Activated naive CD8-positive, alpha-beta T cell (primary cell): ENCODE results near the gene RSL1D1.

Experiments
- H3K27ac Mint-ChIP-seq: one replicate; pipeline ENCODE4 v1.8.0; 2021; ENCODE audit warnings: mixed read lengths
- H3K27me3 Mint-ChIP-seq: one replicate; pipeline ENCODE4 v1.8.0; 2021; ENCODE audit warnings: mixed read lengths
- H3K36me3 Mint-ChIP-seq: one replicate; pipeline ENCODE4 v1.8.0; 2021; ENCODE audit warnings: mixed read lengths
- H3K4me1 Mint-ChIP-seq: one replicate; pipeline ENCODE4 v1.8.0; 2021; ENCODE audit warnings: low read depth, mixed read lengths
- H3K4me3 Mint-ChIP-seq: one replicate; pipeline ENCODE4 v1.8.0; 2021; ENCODE audit warnings: mild to moderate bottlenecking, mixed read lengths
- H3K9me3 Mint-ChIP-seq: one replicate; pipeline ENCODE4 v1.8.0; 2021; ENCODE audit warnings: low read depth, mixed read lengths

RSL1D1 gene

DNA sequence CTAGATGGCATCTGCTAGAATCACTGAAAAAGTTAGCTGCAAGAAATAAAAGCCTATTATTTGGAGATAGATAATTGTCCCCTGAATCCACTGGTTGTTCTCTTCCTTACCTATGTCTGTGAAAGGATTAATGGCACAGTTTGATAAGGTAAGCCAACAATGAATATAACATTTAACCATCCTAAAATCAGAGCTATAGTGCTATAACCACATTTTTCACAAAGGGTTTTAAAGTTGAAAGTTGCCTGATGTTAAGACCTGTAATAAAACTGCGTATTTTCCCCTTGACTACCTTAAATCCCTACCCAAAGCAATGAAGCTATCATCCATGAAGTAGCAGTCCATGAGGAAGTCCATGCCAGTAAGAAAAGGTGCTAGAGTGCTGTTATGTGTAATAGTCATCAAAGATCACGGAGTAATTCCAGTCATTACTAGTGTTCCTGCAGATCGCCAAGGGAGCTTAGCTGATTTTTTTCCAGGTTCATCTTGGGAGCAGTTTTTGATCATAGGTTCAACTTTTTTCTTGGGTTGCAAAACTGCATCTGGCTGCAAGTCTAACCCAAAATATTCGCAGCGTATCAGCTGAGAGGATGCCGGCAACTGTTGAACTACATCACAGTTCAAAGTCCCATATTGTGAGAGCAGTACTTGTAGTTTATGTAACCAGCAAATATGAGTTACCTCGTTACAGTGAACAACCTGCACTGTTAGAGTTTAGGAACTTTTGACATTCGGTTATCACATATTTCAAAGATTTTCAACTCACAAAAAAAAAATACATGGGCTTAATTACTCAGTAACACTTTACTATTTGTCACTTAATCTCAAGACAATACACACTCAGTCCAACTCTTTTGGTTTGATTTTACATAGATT is 18.2 kb upstream of the RSL1D1 start:
- H3K36me3 Mint-ChIP-seq = peaks cover 9% of the 10 kb centered on the region
- no peaks in the 10 kb centered on the region for H3K9me3 Mint-ChIP-seq
- no peaks in the 10 kb centered on the region for H3K27me3 Mint-ChIP-seq
- peak overlapping the region; percentile 22 for H3K27ac Mint-ChIP-seq
- no peak overlapping the region for H3K4me3 Mint-ChIP-seq
- peaks cover 21% of the 10 kb centered on the region for H3K4me1 Mint-ChIP-seq

DNA sequence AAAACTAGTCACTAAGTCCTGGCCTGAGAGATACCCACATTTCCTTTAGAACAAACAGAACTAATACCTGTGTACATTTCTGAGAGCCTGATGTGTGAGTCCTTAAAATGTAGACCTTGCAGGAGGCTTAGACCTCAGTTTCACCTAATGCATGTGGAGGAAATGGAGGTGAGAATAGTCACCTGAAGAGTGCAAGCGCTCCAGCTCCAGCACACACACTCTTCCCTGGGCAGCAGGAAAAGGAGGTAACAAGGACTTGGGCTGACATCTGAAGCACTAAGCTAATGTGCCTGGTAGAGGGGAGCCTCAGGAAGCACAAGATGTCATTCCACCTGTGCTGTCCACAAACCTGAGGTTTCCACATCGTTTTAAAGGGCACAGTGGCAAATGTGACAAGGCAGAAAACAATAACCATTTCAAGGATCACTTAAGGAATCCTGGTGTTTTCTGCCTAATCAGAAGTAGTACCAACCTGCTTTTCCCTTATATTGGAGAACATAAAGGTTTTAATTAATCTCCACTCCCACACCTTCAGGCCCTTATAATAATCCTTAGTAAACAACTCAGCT is 17.2 kb upstream of the RSL1D1 start:
- Mint-ChIP-seq H3K9me3 (no peaks in the 10 kb centered on the region), H3K4me3 (no peak overlapping the region), H3K36me3 (peaks cover 9% of the 10 kb centered on the region), H3K4me1 (peaks cover 21% of the 10 kb centered on the region), H3K27ac (peak overlapping the region; percentile 41), H3K27me3 (no peaks in the 10 kb centered on the region)

DNA sequence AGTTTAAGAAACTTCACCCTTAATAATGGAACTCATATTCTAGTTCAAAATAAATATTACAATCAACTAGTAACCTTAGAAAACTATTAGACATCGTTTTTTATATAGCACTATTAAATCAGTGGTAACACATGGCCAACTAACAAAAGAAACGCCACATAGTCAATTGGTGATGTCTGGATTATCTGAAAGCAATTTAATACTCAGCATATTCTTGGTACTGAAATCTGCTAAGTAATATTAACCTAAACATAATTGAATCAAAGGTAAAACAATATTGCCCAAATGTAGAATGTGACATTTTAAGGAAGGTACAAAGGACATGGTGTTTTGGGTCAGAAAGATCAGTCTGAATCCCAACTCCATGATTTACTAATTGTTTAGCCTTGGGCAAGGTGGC is 11.1 kb upstream of the RSL1D1 start:
- Mint-ChIP-seq H3K27ac (no peak overlapping the region), H3K4me3 (no peak overlapping the region), H3K9me3 (no peaks in the 10 kb centered on the region), H3K36me3 (peaks cover 8% of the 10 kb centered on the region), H3K4me1 (peaks cover 27% of the 10 kb centered on the region), H3K27me3 (no peaks in the 10 kb centered on the region)

DNA sequence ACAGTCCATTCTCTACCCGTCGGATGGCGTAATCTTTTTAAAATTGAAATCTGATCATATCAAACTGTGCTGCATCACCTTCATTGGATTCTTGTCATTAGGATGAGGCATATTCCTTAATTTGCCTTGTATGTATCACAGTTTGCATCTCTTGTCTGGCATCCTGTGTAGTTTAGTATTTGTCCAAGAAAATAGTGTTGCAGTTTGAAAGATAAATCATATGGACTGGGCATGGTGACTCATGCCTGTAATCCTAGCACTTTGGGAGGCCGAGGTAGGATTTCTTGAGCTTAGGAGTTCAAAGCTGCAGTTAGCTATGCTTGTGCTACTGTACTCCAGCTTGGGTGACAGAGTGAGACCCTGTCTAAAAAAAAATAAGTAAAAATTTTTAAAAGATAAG is 5.8 kb upstream of the RSL1D1 start:
- H3K36me3 Mint-ChIP-seq = peaks cover 18% of the 10 kb centered on the region
- H3K27me3 Mint-ChIP-seq = no peaks in the 10 kb centered on the region
- no peak overlapping the region for H3K4me3 Mint-ChIP-seq
- H3K9me3 Mint-ChIP-seq = no peaks in the 10 kb centered on the region
- no peak overlapping the region for H3K27ac Mint-ChIP-seq
- H3K4me1 Mint-ChIP-seq = peaks cover 43% of the 10 kb centered on the region

DNA sequence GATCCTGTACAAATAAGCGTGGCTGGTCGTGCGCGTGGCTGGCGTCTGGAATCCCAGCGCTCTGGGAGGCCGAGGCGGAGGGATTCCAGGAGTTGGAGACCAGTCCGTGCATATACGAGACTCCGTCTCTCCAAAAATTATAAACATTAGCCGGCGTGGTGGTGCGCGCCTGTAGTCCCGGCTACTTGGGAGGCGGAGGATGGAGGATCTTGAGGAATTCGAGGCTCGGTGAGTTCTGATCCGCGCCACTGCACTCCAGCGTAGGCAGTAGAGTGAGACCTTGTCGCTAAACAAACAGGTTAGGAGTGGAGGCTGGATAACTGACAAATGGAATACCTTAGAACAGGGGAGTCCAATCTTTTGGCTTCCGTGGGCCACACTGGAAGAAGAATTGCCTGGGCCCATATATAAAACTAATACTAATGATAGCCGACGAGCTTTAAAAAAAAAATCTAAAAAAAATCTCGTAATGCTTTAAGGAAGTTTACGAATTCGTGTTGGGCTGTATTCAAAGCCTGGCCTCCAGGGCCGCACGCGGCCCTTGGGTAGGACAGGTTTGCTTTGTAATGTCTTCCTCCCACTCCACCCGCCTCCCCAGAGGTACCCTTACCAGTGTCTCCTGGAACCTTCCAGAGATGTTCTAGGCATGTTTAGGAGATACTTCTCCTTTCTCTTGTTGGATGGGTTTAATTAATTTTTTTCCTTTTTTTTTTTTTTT is 909 bp upstream of the RSL1D1 start:
- peaks cover 62% of the 10 kb centered on the region for H3K4me1 Mint-ChIP-seq
- no peaks in the 10 kb centered on the region for H3K27me3 Mint-ChIP-seq
- H3K9me3 Mint-ChIP-seq = no peaks in the 10 kb centered on the region
- peak overlapping the region; percentile 96 for H3K27ac Mint-ChIP-seq
- peaks cover 9% of the 10 kb centered on the region for H3K36me3 Mint-ChIP-seq
- peak overlapping the region; percentile 99 for H3K4me3 Mint-ChIP-seq

DNA sequence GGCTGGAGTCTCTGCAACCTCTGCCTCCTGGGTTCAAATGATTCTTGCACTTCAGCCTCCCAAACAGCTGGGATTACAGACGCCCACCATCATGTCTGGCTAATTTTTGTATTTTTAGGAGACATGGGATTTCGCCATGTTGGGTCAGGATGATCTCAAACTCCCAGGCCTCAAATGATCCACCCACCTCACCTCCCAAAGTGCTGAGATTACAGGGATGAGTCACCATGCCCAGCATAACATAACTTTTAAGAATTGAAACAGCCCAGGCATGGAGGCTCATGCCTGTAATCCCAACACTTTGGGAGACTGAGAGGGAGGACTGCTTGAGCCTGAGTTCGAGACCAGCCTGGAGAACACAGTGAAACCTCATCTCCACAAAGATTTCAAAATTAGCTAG is 2.5 kb downstream of the RSL1D1 start:
- Mint-ChIP-seq H3K27ac (peak overlapping the region; percentile 85), H3K4me3 (peak overlapping the region; percentile 86), H3K27me3 (no peaks in the 10 kb centered on the region), H3K4me1 (peaks cover 53% of the 10 kb centered on the region), H3K9me3 (no peaks in the 10 kb centered on the region), H3K36me3 (peaks cover 3% of the 10 kb centered on the region)

DNA sequence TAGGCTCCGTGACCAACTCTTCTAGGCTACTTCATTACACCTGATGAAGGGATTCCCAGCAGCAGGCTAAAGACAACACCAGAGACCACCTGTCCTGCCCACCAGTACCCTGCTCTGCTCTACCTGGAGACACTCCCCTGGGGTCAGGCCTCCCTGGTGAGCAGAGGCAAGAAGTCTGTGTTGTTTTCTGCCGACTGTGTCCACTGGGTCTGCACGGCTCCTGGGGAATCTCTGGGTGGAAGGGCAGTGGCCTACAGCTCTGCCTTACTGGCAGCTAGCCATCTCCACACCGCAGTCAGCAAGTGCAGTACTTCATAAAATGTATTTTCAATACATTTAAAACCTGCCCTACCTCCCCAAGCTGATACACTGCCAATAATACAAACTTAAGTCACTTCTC is 6.8 kb downstream of the RSL1D1 start:
- H3K36me3 Mint-ChIP-seq = peaks cover 5% of the 10 kb centered on the region

DNA sequence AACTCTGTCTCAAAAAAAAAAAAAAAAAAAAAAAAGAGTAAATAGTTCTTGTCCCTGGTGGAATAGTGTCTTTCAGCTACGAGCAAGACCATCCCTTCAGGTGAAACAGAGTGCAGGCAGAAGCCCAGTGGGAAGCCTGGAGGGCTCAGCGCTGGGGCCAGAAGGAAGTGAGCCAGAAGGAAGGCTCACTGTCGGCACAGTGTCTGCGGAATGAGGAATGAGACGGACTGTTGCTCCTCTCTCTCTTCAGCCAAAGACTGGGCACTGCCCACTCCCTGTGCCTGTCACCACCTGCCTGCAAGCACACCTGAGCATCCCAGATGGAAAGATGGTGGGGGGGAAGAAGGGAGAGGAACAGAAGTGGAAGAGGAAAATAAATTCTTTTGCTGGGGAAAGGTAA is 7.5 kb downstream of the RSL1D1 start:
- H3K27ac Mint-ChIP-seq = no peak overlapping the region
- no peak overlapping the region for H3K4me3 Mint-ChIP-seq
- peaks cover 5% of the 10 kb centered on the region for H3K36me3 Mint-ChIP-seq
- H3K4me1 Mint-ChIP-seq = peaks cover 35% of the 10 kb centered on the region
- H3K9me3 Mint-ChIP-seq = no peaks in the 10 kb centered on the region
- no peaks in the 10 kb centered on the region for H3K27me3 Mint-ChIP-seq

More for the DNA sequence above, 6.8 kb downstream of the RSL1D1 start:
- H3K4me3 Mint-ChIP-seq = no peak overlapping the region
- H3K27me3 Mint-ChIP-seq = no peaks in the 10 kb centered on the region
- peaks cover 41% of the 10 kb centered on the region for H3K4me1 Mint-ChIP-seq
- H3K27ac Mint-ChIP-seq = no peak overlapping the region
- H3K9me3 Mint-ChIP-seq = no peaks in the 10 kb centered on the region

DNA sequence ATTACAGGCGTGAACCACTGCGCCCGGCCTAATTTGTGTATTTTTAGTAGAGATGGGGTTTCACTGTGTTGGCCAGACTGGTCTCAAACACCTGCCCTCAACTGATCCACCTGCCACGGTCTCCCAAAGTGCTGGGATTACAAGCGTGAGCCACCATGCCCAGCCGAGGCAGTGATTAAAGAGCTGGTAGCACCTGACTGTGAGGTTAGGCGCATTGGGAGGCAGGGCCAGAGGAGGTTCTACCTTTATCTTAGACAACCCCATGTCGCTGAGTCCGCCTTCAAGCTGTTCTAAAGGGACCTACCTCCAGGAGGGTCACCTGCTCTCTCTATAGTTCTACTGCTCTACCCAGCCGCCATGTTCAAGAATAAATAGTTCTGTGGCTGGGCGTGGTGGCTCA is 8.1 kb downstream of the RSL1D1 start:
- Mint-ChIP-seq H3K27ac (peak overlapping the region; percentile 16), H3K4me3 (no peak overlapping the region), H3K4me1 (peaks cover 30% of the 10 kb centered on the region), H3K9me3 (no peaks in the 10 kb centered on the region), H3K36me3 (peaks cover 5% of the 10 kb centered on the region), H3K27me3 (no peaks in the 10 kb centered on the region)

DNA sequence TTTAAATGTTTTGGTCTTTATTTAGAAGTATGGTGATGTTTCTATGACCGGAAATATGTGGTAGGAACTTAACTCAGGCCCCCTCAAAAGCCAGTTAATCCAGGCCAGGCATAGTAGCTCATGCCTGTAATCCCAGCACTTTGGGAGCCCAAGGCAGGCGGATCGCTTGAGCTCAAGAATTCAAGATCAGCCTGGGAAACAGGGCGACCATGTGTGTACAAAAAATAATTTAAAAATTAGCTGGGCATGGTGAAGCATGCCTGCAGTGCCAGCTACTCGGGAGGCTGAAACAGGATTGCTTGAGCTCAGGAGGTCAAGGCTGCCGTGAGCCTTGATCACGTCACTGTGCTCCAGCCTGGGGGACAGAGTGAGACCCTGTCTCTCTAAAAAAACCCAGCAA is 10.3 kb downstream of the RSL1D1 start:
- no peaks in the 10 kb centered on the region for H3K9me3 Mint-ChIP-seq
- no peaks in the 10 kb centered on the region for H3K27me3 Mint-ChIP-seq
- H3K27ac Mint-ChIP-seq = no peak overlapping the region
- no peak overlapping the region for H3K4me3 Mint-ChIP-seq
- peaks cover 15% of the 10 kb centered on the region for H3K4me1 Mint-ChIP-seq
- H3K36me3 Mint-ChIP-seq = peaks cover 5% of the 10 kb centered on the region

DNA sequence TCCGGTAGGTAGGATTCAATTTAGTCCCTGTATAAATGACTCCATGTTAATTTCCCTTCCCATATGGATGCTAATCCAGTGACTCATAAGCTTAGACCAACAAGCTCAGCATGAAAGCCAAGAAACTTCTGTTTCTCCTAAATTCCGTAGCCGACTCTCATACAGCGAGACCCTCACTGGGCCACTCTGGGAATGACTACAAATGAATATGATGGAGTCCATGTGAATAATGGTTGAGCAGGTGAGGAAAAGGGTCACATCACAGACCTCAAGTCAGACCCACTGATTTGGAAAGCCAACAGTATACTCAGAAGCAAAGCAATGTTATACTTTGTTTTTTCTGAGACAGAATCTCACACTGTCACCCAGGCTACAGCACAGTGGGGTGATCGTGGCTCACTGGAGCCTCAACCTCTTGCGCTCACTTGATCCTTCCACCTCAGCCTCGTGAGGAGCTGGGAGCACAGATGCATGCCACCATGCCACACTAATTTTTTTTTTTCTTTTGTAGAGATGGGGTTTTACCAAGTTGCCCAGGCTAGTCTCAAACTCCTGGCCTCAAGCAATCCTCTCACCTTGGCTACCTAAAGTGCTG is 14.6 kb downstream of the RSL1D1 start:
- Mint-ChIP-seq H3K9me3 (no peaks in the 10 kb centered on the region), H3K27me3 (no peaks in the 10 kb centered on the region), H3K27ac (peak overlapping the region; percentile 54), H3K4me1 (peaks cover 3% of the 10 kb centered on the region), H3K4me3 (no peak overlapping the region), H3K36me3 (peaks cover 3% of the 10 kb centered on the region)

DNA sequence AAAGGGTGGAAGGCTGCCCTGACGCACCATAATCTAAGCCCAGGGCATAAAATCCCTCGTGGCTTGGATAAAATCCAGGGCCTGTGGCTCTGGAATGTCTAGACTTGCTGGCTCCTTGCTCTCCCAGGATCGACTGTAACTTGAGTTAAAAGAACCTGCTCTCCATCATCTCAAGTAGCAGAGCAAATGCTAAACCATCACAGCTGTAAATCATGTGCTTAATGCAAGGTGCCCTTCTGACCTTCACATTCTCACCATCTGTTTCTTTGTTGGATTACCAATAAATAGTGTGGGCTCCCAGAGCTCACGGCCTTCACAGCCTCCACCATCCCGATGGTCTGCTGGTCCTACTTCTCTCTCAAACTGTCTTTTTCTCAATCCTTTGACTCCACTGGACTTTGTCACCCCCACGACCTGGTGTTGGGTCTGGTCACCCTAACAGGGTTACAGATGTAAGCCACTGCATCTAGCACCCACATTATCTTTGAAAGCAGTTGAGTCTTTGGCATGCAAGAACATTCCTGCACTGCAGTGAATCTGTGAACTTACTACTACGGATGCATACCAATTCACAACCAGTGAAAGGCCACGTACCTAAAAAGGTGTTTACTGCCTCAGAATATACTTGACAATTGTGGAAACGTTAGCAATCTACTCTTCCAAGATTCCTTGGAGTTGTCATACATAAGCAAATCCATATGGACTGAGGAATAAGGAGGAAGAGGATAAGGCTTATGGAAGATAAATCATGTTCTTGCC is 15.3 kb downstream of the RSL1D1 start:
- peaks cover 3% of the 10 kb centered on the region for H3K4me1 Mint-ChIP-seq
- peaks cover 3% of the 10 kb centered on the region for H3K36me3 Mint-ChIP-seq
- peak overlapping the region; percentile 17 for H3K27ac Mint-ChIP-seq

DNA sequence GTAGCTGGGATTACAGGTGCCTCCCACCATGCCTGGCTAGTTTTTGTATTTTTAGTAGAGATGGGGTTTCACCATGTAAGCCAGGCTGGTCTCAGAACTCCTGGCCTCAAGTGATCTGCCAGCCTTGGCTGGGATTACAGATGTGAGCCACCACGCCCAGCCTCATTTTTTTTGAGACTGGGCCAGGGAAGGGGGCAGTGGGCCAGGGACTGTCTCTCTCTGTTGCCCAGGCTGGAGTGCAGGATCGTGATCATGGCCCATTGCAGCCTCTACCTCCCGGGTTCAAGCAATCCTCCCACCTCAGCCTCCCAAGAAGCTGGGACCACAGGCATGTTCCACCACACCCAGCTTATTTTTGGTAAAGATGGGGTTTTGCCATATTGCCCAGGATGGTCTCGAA is 16.0 kb downstream of the RSL1D1 start:
- H3K27ac Mint-ChIP-seq = no peak overlapping the region
- peaks cover 3% of the 10 kb centered on the region for H3K4me1 Mint-ChIP-seq
- no peaks in the 10 kb centered on the region for H3K9me3 Mint-ChIP-seq
- H3K4me3 Mint-ChIP-seq = no peak overlapping the region
- peaks cover 3% of the 10 kb centered on the region for H3K36me3 Mint-ChIP-seq
- H3K27me3 Mint-ChIP-seq = no peaks in the 10 kb centered on the region

More for the DNA sequence above, 15.3 kb downstream of the RSL1D1 start:
- no peak overlapping the region for H3K4me3 Mint-ChIP-seq
- H3K9me3 Mint-ChIP-seq = no peaks in the 10 kb centered on the region
- H3K27me3 Mint-ChIP-seq = no peaks in the 10 kb centered on the region

DNA sequence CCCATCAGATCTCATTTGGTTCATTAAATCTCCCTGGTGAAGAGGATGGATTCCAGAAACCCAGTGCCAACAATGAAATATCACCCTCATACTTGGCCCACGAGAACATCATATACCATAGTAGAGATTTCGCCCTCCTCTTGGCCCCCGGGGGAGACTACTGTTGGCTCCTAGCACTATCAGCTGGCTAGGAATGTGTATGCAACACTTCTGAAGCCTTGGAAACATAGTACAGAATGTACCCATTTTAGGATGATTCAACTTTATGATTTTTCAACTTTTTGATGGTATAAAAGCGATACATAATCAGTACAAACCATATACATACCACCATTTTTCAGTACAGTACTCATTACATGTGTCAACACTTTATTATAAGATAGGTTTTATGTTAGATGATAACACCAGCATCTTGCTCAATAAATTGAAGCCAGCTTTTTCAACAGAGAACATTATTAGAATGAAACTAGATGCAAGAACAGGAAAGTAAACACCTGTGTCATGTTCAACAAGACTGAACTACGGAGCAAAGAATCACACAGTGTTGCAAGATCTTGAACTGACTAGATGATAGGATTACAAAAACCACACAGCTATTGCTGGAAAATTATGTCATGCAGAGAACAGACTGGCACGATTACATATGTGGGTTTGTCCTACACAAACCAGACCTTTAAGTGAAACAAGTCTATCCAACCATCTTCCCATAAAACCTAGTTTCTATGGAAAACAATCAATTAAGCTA is 17.2 kb downstream of the RSL1D1 start:
- Mint-ChIP-seq H3K27me3 (no peaks in the 10 kb centered on the region), H3K9me3 (no peaks in the 10 kb centered on the region), H3K4me1 (no peaks in the 10 kb centered on the region)

More for the DNA sequence above, 17.2 kb downstream of the RSL1D1 start:
- Mint-ChIP-seq H3K4me3 (no peak overlapping the region), H3K27ac (no peak overlapping the region), H3K36me3 (no peaks in the 10 kb centered on the region)
